ENCODE results near the gene F3. TPM values are rescaled to one million over a fixed set of nuclear protein-coding genes. Genes with fewer than 3 reads are reported as not detected.

Gene F3
- total RNA-seq, 1 experiment from 2014 or later, result 7.8 TPM

DNA sequence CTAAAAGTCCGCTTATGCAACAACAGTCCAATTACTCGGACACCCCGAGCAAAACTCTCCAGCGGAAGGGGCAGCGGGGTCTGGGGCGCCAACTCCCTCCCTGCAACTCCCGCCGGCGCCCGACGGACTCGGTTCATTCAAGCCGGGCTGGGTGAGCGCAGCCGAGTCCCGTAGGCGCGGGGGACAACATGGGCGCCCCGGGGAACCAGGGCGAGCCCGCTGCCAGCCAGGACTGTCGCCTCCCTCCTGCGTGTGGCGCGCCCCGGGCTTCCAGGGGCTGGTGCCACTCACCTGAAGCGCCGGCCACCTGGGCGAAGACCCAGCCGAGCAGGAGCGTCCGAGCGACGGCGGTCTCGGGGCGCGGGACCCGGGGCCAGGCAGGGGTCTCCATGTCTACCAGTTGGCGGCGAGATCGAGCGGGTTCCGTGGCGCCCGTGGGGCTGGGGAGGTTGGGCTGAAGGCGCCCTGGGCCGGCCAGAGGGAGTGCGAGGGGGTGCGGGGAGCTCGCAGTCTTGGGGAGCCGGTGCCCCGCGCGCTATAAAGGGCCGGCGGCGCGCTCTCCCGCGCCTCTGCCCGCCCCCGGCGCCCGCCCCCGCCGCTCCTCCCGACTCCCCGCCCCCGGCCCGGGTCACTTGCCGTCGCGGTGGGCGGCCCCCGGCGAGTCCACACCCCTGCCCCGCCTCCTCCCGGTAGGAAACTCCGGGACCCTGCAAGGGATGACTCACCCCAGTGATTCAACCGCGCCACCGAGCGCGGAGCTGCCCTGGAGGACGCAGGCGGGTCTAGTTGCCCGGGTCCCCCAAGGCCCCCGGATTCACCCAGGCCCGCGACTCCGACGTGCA lies at the start of gene F3 (continued):
- TF ChIP-seq ZBTB21 (CRISPR knock-in tag; IDR thresholded peaks at IDR 0.05; ENCODE audit: borderline replicate concordance) (no peak), MYBL2 (CRISPR knock-in tag; IDR thresholded peaks at IDR 0.05) (peak; percentile 62; the same call in 1 of the 2 replicates), TEAD4 (CRISPR knock-in tag; IDR thresholded peaks at IDR 0.05) (0 out of 2 replicates have a peak, but pooled peaks have one; percentile 54), FOXP1 (CRISPR knock-in tag; IDR thresholded peaks at IDR 0.05; ENCODE audit: borderline replicate concordance) (no peak), PRRX2 (CRISPR knock-in tag; IDR thresholded peaks at IDR 0.05) (no peak), NR3C1 (CRISPR knock-in tag; conservative IDR thresholded peaks at IDR 0.05; ENCODE audit: low read depth) (no peak), ERG (CRISPR knock-in tag; IDR thresholded peaks at IDR 0.05) (no peak), NR2C2 (CRISPR knock-in tag; IDR thresholded peaks at IDR 0.05) (no peak), ZNF138 (CRISPR knock-in tag; conservative IDR thresholded peaks at IDR 0.05) (no peak)
- TF ChIP-seq, protein P1, sequence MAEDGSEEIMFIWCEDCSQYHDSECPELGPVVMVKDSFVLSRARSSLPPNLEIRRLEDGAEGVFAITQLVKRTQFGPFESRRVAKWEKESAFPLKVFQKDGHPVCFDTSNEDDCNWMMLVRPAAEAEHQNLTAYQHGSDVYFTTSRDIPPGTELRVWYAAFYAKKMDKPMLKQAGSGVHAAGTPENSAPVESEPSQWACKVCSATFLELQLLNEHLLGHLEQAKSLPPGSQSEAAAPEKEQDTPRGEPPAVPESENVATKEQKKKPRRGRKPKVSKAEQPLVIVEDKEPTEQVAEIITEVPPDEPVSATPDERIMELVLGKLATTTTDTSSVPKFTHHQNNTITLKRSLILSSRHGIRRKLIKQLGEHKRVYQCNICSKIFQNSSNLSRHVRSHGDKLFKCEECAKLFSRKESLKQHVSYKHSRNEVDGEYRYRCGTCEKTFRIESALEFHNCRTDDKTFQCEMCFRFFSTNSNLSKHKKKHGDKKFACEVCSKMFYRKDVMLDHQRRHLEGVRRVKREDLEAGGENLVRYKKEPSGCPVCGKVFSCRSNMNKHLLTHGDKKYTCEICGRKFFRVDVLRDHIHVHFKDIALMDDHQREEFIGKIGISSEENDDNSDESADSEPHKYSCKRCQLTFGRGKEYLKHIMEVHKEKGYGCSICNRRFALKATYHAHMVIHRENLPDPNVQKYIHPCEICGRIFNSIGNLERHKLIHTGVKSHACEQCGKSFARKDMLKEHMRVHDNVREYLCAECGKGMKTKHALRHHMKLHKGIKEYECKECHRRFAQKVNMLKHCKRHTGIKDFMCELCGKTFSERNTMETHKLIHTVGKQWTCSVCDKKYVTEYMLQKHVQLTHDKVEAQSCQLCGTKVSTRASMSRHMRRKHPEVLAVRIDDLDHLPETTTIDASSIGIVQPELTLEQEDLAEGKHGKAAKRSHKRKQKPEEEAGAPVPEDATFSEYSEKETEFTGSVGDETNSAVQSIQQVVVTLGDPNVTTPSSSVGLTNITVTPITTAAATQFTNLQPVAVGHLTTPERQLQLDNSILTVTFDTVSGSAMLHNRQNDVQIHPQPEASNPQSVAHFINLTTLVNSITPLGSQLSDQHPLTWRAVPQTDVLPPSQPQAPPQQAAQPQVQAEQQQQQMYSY (CRISPR knock-in tag; IDR thresholded peaks at IDR 0.05), result no peak

DNA sequence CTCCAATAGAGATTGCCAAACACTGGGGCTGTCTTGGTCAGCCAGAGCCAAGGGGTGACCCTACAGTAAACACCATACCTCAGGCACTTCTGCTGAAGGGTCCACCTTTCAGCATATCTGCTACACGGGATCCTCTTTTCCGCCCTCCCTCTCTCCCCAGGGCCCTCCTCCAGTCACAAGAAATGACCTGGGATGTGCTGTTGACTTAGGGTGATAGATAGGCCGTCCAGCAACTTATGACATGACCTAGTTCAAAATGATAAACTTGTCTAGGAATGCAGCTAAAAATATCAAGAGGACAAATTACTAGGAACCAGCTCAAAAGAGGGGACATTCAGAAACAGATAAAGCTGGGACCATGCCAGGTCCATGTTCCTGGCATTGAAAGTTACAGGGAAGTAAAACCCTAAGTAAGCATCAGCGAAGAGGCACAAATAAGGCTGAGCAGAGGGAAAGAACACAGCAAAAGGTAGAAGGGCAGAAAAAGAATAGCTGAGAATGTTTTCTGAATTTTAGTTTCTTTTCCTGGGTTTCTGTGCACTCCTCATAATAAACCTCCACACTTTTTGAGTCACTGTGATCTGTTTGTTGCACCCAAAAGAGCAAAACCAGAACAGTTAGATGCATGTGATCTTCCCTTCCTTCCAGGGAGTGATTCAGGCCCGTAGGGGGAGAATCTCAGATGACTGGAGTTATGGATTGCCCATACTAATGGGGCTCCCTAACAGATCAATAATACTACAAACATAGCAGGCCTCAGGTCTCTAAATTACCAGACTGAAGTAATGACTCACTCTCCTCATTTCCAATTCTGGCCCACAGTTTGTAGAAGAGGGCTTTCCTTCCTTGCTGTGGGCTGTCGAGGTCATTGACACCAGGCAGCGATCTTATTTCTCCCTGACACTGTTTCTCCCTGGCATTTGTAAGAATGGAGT lies 48.9 kb upstream of the F3 start:
- ATAC-seq, result no peak
- POLR2A ChIA-PET, result no interaction called here
- DNase-seq (ENCODE audit: low spot score), result no peak
- no peak overlapping the region for H3K4me3 Mint-ChIP-seq
- H3K27me3 Mint-ChIP-seq (ENCODE audit: low read depth), result no peaks in the 10 kb centered on the region; the same call in 1 of the 2 replicates
- CTCF ChIA-PET, result no interaction called here
- H3K4me1 Mint-ChIP-seq, result peaks cover 15% of the 10 kb centered on the region
- H3K36me3 Mint-ChIP-seq, result no peaks in the 10 kb centered on the region
- H3K27ac Mint-ChIP-seq, result no peak overlapping the region
- H3K9me3 Mint-ChIP-seq, result no peaks in the 10 kb centered on the region
- TF ChIP-seq ATF6 (CRISPR knock-in tag; IDR thresholded peaks at IDR 0.05) (no peak), ZNF263 (CRISPR knock-in tag; IDR thresholded peaks at IDR 0.05; ENCODE audit: low read depth) (no peak), KAT7 (CRISPR knock-in tag; IDR thresholded peaks at IDR 0.05; ENCODE audit: borderline replicate concordance) (no peak), ZNF416 (CRISPR knock-in tag; IDR thresholded peaks at IDR 0.05) (no peak), JUN (CRISPR knock-in tag; IDR thresholded peaks at IDR 0.05) (no peak), CDX4 (CRISPR knock-in tag; IDR thresholded peaks at IDR 0.05; ENCODE audit: borderline replicate concordance) (no peak), ZBTB21 (CRISPR knock-in tag; IDR thresholded peaks at IDR 0.05; ENCODE audit: borderline replicate concordance) (no peak), NFATC4 (CRISPR knock-in tag; IDR thresholded peaks at IDR 0.05) (no peak)
- TF ChIP-seq, protein P2, sequence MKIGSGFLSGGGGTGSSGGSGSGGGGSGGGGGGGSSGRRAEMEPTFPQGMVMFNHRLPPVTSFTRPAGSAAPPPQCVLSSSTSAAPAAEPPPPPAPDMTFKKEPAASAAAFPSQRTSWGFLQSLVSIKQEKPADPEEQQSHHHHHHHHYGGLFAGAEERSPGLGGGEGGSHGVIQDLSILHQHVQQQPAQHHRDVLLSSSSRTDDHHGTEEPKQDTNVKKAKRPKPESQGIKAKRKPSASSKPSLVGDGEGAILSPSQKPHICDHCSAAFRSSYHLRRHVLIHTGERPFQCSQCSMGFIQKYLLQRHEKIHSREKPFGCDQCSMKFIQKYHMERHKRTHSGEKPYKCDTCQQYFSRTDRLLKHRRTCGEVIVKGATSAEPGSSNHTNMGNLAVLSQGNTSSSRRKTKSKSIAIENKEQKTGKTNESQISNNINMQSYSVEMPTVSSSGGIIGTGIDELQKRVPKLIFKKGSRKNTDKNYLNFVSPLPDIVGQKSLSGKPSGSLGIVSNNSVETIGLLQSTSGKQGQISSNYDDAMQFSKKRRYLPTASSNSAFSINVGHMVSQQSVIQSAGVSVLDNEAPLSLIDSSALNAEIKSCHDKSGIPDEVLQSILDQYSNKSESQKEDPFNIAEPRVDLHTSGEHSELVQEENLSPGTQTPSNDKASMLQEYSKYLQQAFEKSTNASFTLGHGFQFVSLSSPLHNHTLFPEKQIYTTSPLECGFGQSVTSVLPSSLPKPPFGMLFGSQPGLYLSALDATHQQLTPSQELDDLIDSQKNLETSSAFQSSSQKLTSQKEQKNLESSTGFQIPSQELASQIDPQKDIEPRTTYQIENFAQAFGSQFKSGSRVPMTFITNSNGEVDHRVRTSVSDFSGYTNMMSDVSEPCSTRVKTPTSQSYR (CRISPR knock-in tag; IDR thresholded peaks at IDR 0.05), result no peak
- TF ChIP-seq, protein P3, sequence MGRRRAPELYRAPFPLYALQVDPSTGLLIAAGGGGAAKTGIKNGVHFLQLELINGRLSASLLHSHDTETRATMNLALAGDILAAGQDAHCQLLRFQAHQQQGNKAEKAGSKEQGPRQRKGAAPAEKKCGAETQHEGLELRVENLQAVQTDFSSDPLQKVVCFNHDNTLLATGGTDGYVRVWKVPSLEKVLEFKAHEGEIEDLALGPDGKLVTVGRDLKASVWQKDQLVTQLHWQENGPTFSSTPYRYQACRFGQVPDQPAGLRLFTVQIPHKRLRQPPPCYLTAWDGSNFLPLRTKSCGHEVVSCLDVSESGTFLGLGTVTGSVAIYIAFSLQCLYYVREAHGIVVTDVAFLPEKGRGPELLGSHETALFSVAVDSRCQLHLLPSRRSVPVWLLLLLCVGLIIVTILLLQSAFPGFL (CRISPR knock-in tag; IDR thresholded peaks at IDR 0.05; ENCODE audit: borderline replicate concordance), result no peak

Measured in WTC11 (cell line).